ENCODE data around the gene ALDH2. TPM values are rescaled to one million over a fixed set of nuclear protein-coding genes. Genes with fewer than 3 reads are reported as not detected.

The ALDH2 gene
- total and polyA plus RNA-seq, 10 of the 15 experiments (the other 5 are each of a cell fraction or from before 2014, with no cell fraction given) = 1.4 to 16.4 (median 8.7) TPM

DNA sequence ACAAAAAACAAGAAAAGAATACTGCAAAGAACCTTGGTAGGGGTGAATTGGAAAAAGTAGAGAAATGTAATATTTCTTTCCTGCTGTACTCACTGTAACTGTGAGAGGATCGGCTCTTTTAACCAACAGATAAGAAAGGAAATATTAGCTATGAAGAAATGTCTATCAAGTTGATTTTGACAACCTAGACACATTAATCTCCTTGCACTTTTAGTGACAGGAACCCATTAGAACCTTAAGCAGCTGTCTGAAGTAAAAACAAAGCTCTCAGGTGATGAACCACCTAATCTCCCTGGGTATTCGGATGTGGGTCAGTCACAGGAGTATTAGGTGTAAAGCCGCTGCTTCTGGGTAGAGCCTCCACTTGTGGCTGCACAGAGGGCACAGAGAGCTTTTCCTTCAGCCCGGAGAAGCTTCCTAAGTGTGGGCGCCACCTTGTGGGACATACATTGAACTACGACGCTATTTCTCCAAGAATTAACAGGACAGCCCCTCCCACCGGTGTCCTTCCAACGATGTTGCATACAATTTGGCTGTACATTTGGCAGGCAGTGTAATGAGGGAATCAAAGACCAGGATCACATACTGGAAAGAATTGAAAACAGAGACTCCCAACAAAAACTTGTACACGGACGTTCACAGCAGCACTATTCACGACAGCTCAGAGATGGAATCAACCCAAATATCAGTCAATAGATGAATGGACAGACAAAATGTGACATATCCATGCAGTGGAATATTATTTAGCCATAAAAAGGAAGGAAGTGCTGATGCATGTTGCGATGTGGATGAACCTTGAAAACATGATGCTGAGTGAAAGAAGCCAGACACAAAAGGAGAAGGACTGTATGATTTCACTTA is 46.4 kb downstream of the ALDH2 start (continued):
- TF ChIP-seq ZBTB33 (IDR thresholded peaks at IDR 0.05) (no peak), RELA (IDR thresholded peaks at IDR 0.05; ENCODE audit: borderline replicate concordance, partially characterized antibody) (peak; percentile 21), YY1 (IDR thresholded peaks at IDR 0.05; ENCODE audit: low read depth, low read length) (peak; percentile 71), ZZZ3 (IDR thresholded peaks at IDR 0.05; ENCODE audit: control insufficient read depth, insufficient read length, low read depth) (no peak), SUPT20H (IDR thresholded peaks at IDR 0.05; ENCODE audit: borderline replicate concordance, control insufficient read depth, low read depth, low read length) (no peak), NKRF (conservative IDR thresholded peaks at IDR 0.05) (no peak), WRNIP1 (IDR thresholded peaks at IDR 0.05; ENCODE audit: borderline replicate concordance, low read depth, low read length) (peak; percentile 51; the same call in 1 of the 2 replicates), STAT1 (conservative IDR thresholded peaks at IDR 0.05) (no peak), NR2C1 (IDR thresholded peaks at IDR 0.05) (no peak), TCF7 (IDR thresholded peaks at IDR 0.05; ENCODE audit: borderline replicate concordance) (no peak), POU2F2 (IDR thresholded peaks at IDR 0.05; ENCODE audit: borderline replicate concordance, low read depth, low read length) (no peak)
- TF ChIP-seq, protein P1, sequence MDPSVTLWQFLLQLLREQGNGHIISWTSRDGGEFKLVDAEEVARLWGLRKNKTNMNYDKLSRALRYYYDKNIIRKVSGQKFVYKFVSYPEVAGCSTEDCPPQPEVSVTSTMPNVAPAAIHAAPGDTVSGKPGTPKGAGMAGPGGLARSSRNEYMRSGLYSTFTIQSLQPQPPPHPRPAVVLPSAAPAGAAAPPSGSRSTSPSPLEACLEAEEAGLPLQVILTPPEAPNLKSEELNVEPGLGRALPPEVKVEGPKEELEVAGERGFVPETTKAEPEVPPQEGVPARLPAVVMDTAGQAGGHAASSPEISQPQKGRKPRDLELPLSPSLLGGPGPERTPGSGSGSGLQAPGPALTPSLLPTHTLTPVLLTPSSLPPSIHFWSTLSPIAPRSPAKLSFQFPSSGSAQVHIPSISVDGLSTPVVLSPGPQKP (IDR thresholded peaks at IDR 0.05; ENCODE audit: low read depth, low read length) = no peak
- TF ChIP-seq, protein P2, sequence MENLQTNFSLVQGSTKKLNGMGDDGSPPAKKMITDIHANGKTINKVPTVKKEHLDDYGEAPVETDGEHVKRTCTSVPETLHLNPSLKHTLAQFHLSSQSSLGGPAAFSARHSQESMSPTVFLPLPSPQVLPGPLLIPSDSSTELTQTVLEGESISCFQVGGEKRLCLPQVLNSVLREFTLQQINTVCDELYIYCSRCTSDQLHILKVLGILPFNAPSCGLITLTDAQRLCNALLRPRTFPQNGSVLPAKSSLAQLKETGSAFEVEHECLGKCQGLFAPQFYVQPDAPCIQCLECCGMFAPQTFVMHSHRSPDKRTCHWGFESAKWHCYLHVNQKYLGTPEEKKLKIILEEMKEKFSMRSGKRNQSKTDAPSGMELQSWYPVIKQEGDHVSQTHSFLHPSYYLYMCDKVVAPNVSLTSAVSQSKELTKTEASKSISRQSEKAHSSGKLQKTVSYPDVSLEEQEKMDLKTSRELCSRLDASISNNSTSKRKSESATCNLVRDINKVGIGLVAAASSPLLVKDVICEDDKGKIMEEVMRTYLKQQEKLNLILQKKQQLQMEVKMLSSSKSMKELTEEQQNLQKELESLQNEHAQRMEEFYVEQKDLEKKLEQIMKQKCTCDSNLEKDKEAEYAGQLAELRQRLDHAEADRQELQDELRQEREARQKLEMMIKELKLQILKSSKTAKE (IDR thresholded peaks at IDR 0.05; ENCODE audit: low read depth, poor library complexity, severe bottlenecking) = no peak
- TF ChIP-seq, protein P3, sequence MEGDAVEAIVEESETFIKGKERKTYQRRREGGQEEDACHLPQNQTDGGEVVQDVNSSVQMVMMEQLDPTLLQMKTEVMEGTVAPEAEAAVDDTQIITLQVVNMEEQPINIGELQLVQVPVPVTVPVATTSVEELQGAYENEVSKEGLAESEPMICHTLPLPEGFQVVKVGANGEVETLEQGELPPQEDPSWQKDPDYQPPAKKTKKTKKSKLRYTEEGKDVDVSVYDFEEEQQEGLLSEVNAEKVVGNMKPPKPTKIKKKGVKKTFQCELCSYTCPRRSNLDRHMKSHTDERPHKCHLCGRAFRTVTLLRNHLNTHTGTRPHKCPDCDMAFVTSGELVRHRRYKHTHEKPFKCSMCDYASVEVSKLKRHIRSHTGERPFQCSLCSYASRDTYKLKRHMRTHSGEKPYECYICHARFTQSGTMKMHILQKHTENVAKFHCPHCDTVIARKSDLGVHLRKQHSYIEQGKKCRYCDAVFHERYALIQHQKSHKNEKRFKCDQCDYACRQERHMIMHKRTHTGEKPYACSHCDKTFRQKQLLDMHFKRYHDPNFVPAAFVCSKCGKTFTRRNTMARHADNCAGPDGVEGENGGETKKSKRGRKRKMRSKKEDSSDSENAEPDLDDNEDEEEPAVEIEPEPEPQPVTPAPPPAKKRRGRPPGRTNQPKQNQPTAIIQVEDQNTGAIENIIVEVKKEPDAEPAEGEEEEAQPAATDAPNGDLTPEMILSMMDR (IDR thresholded peaks at IDR 0.05 in 2 of 3, conservative IDR thresholded peaks at IDR 0.05 in 1 of 3; ENCODE audit: control insufficient read depth in 2 of 3, extremely low read depth in 1 of 3, insufficient read depth in 1 of 3, low read depth in 3 of 3, low read length in 3 of 3) = peak; percentile 80 to 89 (median 80)
- TF ChIP-seq, protein P4, sequence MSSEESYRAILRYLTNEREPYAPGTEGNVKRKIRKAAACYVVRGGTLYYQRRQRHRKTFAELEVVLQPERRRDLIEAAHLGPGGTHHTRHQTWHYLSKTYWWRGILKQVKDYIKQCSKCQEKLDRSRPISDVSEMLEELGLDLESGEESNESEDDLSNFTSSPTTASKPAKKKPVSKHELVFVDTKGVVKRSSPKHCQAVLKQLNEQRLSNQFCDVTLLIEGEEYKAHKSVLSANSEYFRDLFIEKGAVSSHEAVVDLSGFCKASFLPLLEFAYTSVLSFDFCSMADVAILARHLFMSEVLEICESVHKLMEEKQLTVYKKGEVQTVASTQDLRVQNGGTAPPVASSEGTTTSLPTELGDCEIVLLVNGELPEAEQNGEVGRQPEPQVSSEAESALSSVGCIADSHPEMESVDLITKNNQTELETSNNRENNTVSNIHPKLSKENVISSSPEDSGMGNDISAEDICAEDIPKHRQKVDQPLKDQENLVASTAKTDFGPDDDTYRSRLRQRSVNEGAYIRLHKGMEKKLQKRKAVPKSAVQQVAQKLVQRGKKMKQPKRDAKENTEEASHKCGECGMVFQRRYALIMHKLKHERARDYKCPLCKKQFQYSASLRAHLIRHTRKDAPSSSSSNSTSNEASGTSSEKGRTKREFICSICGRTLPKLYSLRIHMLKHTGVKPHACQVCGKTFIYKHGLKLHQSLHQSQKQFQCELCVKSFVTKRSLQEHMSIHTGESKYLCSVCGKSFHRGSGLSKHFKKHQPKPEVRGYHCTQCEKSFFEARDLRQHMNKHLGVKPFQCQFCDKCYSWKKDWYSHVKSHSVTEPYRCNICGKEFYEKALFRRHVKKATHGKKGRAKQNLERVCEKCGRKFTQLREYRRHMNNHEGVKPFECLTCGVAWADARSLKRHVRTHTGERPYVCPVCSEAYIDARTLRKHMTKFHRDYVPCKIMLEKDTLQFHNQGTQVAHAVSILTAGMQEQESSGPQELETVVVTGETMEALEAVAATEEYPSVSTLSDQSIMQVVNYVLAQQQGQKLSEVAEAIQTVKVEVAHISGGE (CRISPR knock-in tag; IDR thresholded peaks at IDR 0.05) = no peak

Data from GM12878 (cell line).